ENCODE results near the gene BTN2A1.
"Not testable (repeated sequence)": the region's sequence is repeated elsewhere in the genome, so short reads cannot be mapped to it uniquely, and the experiment has no call there.

BTN2A1 gene

DNA sequence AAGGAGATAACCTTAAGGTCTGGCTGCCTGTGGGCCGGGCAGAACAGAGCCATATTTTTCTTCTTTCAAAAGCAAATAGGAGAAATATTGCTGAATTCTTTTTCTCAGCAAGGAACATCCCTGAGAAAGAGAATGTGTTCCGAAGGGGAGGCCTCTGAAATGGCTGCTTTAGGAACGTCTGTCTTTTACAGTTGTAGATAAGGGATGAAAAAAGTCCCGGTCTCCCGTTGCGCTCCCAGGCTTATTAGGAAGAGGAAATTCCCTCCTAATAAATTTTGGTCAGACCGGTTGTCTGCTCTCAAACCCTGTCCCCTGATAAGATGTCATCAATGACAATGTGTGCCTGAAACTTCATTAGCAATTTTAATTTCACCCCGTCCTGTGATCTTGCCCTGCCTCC is 24.1 kb upstream of the BTN2A1 start:
- not testable (repeated sequence) for DNase-seq

GRCh38 chr6:26436018-26436417 is 21.7 kb upstream of the BTN2A1 start:
- DNase-seq = no peak

GRCh38 chr6:26437550-26437949 is 20.2 kb upstream of the BTN2A1 start:
- no peak for DNase-seq

GRCh38 chr6:26438000-26438399 is 19.8 kb upstream of the BTN2A1 start:
- no peak for DNase-seq

GRCh38 chr6:26439151-26440125 is 18.3 kb upstream of the BTN2A1 start:
- no peak for DNase-seq

DNA sequence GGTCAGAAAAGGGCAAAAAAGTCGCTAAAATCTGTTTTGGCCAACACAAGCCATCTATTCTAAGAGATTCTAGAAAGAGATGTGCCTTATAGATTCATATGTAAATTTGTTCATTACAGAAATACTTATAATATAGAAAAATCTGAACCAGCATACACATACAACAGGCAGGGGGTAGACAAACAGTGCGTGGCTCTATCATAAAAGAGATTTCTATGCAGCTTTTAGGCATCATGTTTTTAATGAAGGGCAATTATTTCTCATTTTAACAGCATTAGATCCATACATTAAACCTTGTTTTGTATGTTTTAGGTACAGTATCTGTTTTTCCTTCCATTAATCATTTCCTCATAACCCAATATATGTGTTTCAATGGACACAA is 16.8 kb upstream of the BTN2A1 start:
- DNase-seq = no peak

GRCh38 chr6:26441977-26442376 is 15.8 kb upstream of the BTN2A1 start:
- no peak for DNase-seq

DNA sequence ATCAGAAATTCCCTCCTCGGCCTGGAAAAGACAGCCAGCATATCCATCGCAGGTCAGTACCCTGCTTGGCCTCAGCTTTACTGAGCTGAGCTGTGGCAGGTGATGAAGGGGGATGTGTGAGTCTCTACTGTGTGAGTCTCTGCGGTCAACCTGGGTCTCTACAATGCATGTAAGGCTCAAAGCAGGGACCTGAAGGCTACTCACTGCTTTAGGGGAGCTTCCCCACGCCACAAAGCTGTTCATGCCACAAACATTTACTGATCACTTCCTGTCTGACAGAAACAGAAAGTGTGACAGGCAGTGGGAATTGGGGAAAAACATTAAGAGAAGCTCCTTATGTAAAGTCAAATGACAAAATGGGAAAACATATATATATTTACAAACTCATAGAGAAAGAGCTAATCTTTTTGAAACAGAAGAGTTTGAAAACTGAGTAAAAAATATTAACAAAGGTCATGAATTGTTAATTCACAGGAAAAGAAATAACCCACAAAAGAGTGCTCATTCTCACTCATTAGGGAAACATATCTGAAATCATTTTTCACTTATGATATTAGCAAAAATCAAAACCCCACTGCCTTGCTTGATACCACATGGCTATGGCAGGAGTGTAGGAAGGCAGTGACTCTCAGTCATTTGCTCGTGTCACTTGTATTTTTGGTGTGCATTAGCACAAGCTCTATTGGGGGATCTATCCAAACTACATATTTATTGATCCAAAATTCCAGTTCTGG is 11.7 kb upstream of the BTN2A1 start:
- DNase-seq = peak; percentile 20

- no peak for DNase-seq
Measured at GRCh38 chr6:26447257-26447656, 10.5 kb upstream of the BTN2A1 start.

DNA sequence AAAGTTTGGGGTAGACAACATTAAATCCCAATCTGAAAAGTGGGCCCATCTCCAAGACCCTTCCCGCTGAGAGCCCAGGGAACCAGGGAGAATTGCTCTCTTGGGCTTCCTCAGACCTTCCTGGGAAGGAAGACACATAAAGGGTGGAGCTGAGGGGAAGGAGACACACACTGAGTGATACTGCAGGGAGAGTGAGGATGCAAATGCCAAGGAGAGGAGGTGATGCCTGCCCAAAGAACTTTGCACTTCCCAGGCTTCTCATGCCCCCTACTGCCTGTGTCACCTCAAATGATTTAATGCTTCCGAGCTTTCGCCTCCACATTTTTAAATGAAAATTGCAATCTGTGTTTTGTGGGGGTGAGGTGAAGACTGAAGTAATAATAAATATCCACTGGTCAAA is 7.5 kb upstream of the BTN2A1 start:
- no peak for DNase-seq

DNA sequence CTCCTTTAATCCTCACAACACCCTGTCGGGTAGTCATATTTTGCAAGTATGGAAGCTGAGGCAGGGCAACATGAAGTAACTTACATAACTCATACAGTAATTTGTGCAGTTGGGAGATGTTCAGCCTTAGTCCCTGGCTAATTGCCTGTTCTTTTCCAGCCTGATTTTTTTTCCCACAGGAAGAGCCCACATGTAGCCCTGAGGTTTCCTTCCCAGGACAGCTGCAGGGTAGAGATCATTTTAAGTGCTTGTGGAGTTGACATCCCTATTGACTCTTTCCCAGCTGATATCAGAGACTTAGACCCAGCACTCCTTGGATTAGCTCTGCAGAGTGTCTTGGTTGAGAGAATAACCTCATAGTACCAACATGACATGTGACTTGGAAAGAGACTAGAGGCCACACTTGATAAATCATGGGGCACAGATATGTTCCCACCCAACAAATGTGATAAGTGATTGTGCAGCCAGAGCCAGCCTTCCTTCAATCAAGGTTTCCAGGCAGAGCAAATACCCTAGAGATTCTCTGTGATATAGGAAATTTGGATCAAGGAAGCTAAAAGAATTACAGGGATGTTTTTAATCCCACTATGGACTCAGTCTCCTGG is 5.0 kb upstream of the BTN2A1 start:
- no peak for DNase-seq

DNA sequence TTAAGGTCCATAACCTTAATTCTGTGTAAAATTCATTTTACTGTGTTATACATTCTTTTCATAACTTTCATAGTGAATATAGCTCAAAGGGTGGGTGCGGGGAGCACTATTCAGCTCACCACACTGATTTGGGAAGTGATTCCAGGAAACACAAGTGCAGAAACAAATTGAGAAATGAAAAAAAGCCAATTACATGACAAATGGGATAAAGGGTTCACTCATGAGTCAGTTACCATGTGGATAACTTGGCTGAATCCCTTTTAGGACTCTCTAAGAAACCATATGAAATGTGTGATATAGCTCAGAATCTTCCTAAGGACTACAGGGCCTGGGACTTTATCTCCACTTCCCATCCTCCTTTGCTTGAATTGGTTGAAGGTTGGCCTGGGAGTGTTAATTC is 3.1 kb upstream of the BTN2A1 start:
- no peak for DNase-seq

- no peak for DNase-seq
Measured at GRCh38 chr6:26455357-26455970, 2.3 kb upstream of the BTN2A1 start.

DNA sequence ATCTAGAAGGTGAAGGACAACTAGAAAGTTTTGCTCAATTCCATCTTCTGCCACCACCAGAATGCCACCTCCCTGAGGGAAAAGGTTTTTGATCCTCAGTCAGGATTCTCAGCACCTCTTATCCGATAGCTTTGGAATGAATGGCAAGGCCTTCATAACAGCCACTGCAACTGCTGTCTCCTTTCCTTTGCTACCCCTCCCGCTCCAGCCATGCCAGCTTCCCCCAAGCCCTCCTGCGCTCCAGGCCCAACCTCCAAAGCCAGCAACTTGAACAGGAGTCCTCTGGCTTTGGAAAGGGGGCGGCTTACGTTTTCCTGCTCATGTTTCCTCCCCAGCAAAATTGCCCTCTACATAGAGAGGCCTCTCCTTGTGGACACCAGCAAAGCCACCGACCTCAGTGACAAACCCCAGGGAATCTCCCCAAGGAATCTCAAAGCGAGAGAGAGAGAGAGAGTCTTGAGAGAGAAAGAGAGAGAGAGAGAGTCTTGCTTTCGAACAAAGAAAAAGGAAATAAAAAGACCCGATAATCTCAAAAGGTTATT is 420 bp upstream of the BTN2A1 start:
- no peak for DNase-seq

GRCh38 chr6:26459023-26459810 is 1.5 kb downstream of the BTN2A1 start:
- DNase-seq = no peak

DNA sequence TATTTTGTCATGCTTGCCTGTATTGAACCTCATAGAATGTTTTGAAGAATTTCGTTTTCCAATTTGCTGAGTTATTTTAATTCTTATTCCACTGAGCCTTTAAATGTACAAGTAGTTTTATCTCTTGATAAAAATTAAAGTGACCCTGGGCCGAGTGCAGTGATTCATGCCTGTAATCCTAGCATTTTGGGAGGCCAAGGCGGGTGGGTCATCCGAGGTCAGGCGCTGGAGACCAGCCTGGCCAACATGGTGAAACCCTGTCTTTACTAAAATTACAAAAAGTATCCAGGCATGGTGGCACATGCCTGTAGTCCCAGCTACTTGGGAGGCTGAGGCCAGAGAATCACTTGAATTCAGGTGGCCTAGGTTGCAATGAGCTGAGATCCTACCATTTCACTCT is 3.6 kb downstream of the BTN2A1 start:
- not testable (repeated sequence) for DNase-seq

DNA sequence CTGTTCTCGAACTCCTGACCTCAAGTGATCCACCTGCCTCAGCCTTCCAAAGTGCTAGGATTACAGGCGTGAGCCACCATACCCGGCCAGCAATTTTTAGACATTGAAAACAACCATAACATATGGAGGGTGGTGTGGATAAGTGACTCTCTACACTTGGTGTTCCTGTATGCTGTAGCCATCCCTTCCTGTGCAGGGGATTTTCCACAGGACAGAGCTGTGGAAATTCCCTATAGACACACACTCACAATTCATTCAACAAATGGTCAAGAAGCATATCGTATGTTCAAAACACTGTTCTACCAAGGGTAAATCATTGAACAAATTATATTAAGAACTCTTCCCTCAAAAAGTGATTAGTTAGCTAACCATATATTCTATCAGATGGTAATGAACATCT is 6.3 kb downstream of the BTN2A1 start:
- DNase-seq = no peak

GRCh38 chr6:26464416-26465131 is 6.8 kb downstream of the BTN2A1 start:
- DNase-seq = no peak

- no peak for DNase-seq
Measured at GRCh38 chr6:26465776-26466175, 8.0 kb downstream of the BTN2A1 start.

DNA sequence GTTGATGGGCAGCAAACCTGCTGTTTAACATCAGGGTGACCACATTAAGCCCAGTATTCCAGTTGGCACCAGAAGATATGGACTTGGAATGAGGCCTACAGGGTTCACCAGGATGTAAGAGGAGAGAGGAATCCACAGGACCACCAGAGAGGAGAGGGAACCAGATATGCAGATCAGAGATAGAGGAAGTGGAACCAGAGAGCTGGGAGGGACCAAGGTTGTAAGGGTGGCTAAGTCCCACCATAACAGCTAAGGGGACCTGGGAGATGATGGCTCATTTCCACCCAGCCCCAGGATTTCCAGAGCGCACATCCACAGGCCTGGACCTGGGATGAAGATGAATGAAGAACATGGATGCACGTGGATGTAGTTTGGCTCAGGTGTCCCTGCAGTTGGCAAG is 11.1 kb downstream of the BTN2A1 start:
- DNase-seq = no peak

DNA sequence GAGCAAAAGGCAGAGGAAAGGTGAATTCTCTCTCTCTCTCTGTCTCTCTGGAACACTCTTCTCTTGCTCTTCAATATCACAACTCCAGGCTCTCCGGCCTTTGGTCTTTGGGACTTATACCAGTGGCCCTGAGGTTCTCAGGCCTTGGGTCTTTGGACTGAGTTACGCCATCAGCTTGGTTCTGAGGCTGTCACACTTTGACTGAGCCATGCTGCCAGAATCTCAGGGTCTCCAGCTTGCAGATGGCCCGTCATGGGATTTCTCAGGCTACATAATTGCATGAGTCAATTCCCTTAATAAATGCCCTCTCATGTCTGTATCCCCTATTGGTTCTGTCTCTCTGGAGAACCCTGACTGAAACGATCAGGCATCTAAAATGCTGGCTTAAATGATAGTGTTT is 12.9 kb downstream of the BTN2A1 start:
- no peak for DNase-seq
